SU-DHL-6 (cell line): ENCODE measurements around the gene MUSTN1.

Source experiments
- H2AFZ ChIP-seq: fragments of 200-600 bp; sonication (generic); 2 replicates; pipeline ENCODE4 v1.6.1; 2014; ENCODE audit warnings: low read depth, mild to moderate bottlenecking, moderate library complexity, mixed read lengths, antibody characterized with exemption, low read length; ENCODE audit not compliant: severe bottlenecking
- H3F3A ChIP-seq: fragments of 200-600 bp; shearing (Covaris generic); 2 replicates; pipeline ENCODE4 v1.6.0; 2016; ENCODE audit warnings: antibody characterized with exemption, mild to moderate bottlenecking; ENCODE audit not compliant: insufficient read depth
- H3K27ac ChIP-seq: fragments of 200-600 bp; sonication (generic); 2 replicates; pipeline ENCODE4 v1.5.1; 2016; ENCODE audit warnings: low read depth, mild to moderate bottlenecking, low read length, moderate library complexity, mixed read lengths
- H3K27me3 ChIP-seq: fragments of 200-600 bp; sonication (generic), shearing (Covaris generic); 2 replicates; pipeline ENCODE4 v1.6.0; 2014; ENCODE audit warnings: mild to moderate bottlenecking, low read length
- H3K36me3 ChIP-seq: fragments of 200-600 bp; sonication (generic); 2 replicates; pipeline ENCODE4 v1.6.1; 2014; ENCODE audit warnings: mild to moderate bottlenecking, low read length, mixed read lengths
- H3K4me2 ChIP-seq: fragments of 300-600, 200-600 bp; shearing (Covaris generic), sonication (generic); 2 replicates; pipeline ENCODE4 v1.6.0; 2014; ENCODE audit warnings: low read length, low read depth, mild to moderate bottlenecking; ENCODE audit not compliant: poor library complexity, severe bottlenecking
- H3K4me3 ChIP-seq: fragments of 200-600 bp; sonication (generic); 2 replicates; pipeline ENCODE4 v1.5.1; 2014; ENCODE audit warnings: antibody characterized with exemption, low read length, mild to moderate bottlenecking, mixed read lengths; ENCODE audit not compliant: insufficient read depth, poor library complexity, severe bottlenecking
- H3K79me2 ChIP-seq: fragments of 200-600 bp; sonication (generic); 2 replicates; pipeline ENCODE4 v1.6.1; 2014; ENCODE audit warnings: mild to moderate bottlenecking, low read length, moderate library complexity; ENCODE audit not compliant: insufficient read depth
- H3K9ac ChIP-seq: fragments of 200-600 bp; sonication (generic); 2 replicates; pipeline ENCODE4 v1.7.0; 2014; ENCODE audit warnings: mild to moderate bottlenecking, low read length
- H3K9me2 ChIP-seq: fragments of 200-600 bp; sonication (generic); replicated peaks from 2 replicates; pipeline ENCODE4 v1.6.1; 2014; ENCODE audit warnings: low read length; ENCODE audit not compliant: insufficient read depth
- H3K9me3 ChIP-seq: fragments of 200-600 bp; sonication (generic); 2 replicates; pipeline ENCODE4 v1.6.1; 2014; ENCODE audit warnings: low read length, mixed read lengths; ENCODE audit not compliant: insufficient read depth
- H4K20me1 ChIP-seq: fragments of 200-600 bp; sonication (generic); 2 replicates; pipeline ENCODE4 v1.6.1; 2014; ENCODE audit warnings: low read depth, mild to moderate bottlenecking, antibody characterized with exemption, low read length, moderate library complexity, mixed read lengths
- CTCF ChIP-seq: fragments of 200-600 bp; sonication (generic); IDR thresholded peaks from one replicate; pipeline ENCODE4 v1.5.1; 2017; ENCODE audit warnings: antibody characterized with exemption, mild to moderate bottlenecking, low read length, moderate library complexity; ENCODE audit not compliant: insufficient read depth, poor library complexity, severe bottlenecking
- EZH2phosphoT487 ChIP-seq: fragments of 200-600 bp; sonication (generic), shearing (Covaris generic); conservative IDR thresholded peaks from 2 replicates; pipeline ENCODE4 v1.6.1; 2018; ENCODE audit warnings: mild to moderate bottlenecking, antibody characterized with exemption, low read length, moderate library complexity, mixed read lengths

Gene MUSTN1

GRCh38 chr3:52880474-52880873 lies 45.7 kb upstream of the MUSTN1 start:
- no peak overlapping the region for H3K27ac ChIP-seq

GRCh38 chr3:52880047-52880446 lies 45.2 kb upstream of the MUSTN1 start:
- no peak overlapping the region for H3K4me3 ChIP-seq
- H3F3A ChIP-seq = no peaks in the 10 kb centered on the region
- no peaks in the 10 kb centered on the region; the same call in 1 of the 2 replicates for H3K9me3 ChIP-seq
- H2AFZ ChIP-seq = no peak overlapping the region
- no peak overlapping the region for H3K9ac ChIP-seq
- no peak overlapping the region for H3K27ac ChIP-seq
- H3K27me3 ChIP-seq = no peaks in the 10 kb centered on the region
- H4K20me1 ChIP-seq = 0 out of 2 replicates have a peak, but pooled peaks cover 4% of the 10 kb centered on the region
- H3K4me2 ChIP-seq = no peak overlapping the region
- TF ChIP-seq EZH2phosphoT487 (no peak), CTCF (no peak)
- no peaks in the 10 kb centered on the region for H3K79me2 ChIP-seq
- no peaks in the 10 kb centered on the region for H3K9me2 ChIP-seq
- H3K36me3 ChIP-seq = no peaks in the 10 kb centered on the region

More at GRCh38 chr3:52880474-52880873, 45.7 kb upstream of the MUSTN1 start:
- Histone ChIP-seq H3K36me3 (no peaks in the 10 kb centered on the region), H4K20me1 (0 out of 2 replicates have a peak, but pooled peaks cover 4% of the 10 kb centered on the region), H2AFZ (no peak overlapping the region), H3K79me2 (no peaks in the 10 kb centered on the region), H3K9ac (no peak overlapping the region), H3K9me3 (no peaks in the 10 kb centered on the region; the same call in 1 of the 2 replicates), H3K9me2 (no peaks in the 10 kb centered on the region), H3K27me3 (no peaks in the 10 kb centered on the region), H3F3A (no peaks in the 10 kb centered on the region), H3K4me2 (no peak overlapping the region), H3K4me3 (no peak overlapping the region)
- TF ChIP-seq CTCF (no peak), EZH2phosphoT487 (no peak)

GRCh38 chr3:52879581-52879980 lies 44.8 kb upstream of the MUSTN1 start:
- no peak overlapping the region for H3K4me2 ChIP-seq
- H3K4me3 ChIP-seq = no peak overlapping the region
- no peak overlapping the region for H3K27ac ChIP-seq
- no peaks in the 10 kb centered on the region for H3K9me3 ChIP-seq
- 0 out of 2 replicates have a peak, but pooled peaks cover 4% of the 10 kb centered on the region for H4K20me1 ChIP-seq
- no peaks in the 10 kb centered on the region for H3K36me3 ChIP-seq
- no peaks in the 10 kb centered on the region for H3F3A ChIP-seq
- TF ChIP-seq EZH2phosphoT487 (no peak), CTCF (no peak)
- no peaks in the 10 kb centered on the region for H3K9me2 ChIP-seq
- H3K9ac ChIP-seq = no peak overlapping the region
- H3K27me3 ChIP-seq = no peaks in the 10 kb centered on the region
- H2AFZ ChIP-seq = no peak overlapping the region
- no peaks in the 10 kb centered on the region for H3K79me2 ChIP-seq
